ENCODE data around the gene FAM107B.

Gene FAM107B

GRCh38 chr10:14667280-14667679 lies 107.4 kb downstream of the FAM107B start:
- no peak for DNase-seq (ENCODE audit: low spot score)
- Histone ChIP-seq H3K4me3 (no peak overlapping the region), H3K27ac (no peak overlapping the region)
- TF ChIP-seq CTCF (IDR thresholded peaks at IDR 0.05), result no peak

GRCh38 chr10:14665865-14666857 lies 108.5 kb downstream of the FAM107B start:
- TF ChIP-seq CTCF (IDR thresholded peaks at IDR 0.05), result no peak
- no peak overlapping the region for H3K27ac ChIP-seq

GRCh38 chr10:14665304-14665703 lies 109.4 kb downstream of the FAM107B start:
- DNase-seq (ENCODE audit: low spot score), result no peak
- Histone ChIP-seq H3K27ac (no peak overlapping the region), H3K4me3 (no peak overlapping the region)
- TF ChIP-seq CTCF (IDR thresholded peaks at IDR 0.05), result no peak

More at GRCh38 chr10:14665865-14666857, 108.5 kb downstream of the FAM107B start:
- no peak overlapping the region for H3K4me3 ChIP-seq
- no peak for DNase-seq (ENCODE audit: low spot score)

- H3K27ac ChIP-seq, result no peak overlapping the region
- no peak for DNase-seq (ENCODE audit: low spot score)
- no peak overlapping the region for H3K4me3 ChIP-seq
- no peak for TF ChIP-seq CTCF (IDR thresholded peaks at IDR 0.05)
Observed at GRCh38 chr10:14664345-14664744, 110.4 kb downstream of the FAM107B start.

- H3K4me3 ChIP-seq, result no peak overlapping the region
- DNase-seq (ENCODE audit: low spot score), result no peak
- TF ChIP-seq CTCF (IDR thresholded peaks at IDR 0.05), result no peak
Observed at GRCh38 chr10:14661818-14662217, 112.9 kb downstream of the FAM107B start.

GRCh38 chr10:14660831-14661230 lies 113.9 kb downstream of the FAM107B start:
- DNase-seq (ENCODE audit: low spot score), result no peak
- H3K27ac ChIP-seq, result no peak overlapping the region
- no peak overlapping the region for H3K4me3 ChIP-seq
- TF ChIP-seq CTCF (IDR thresholded peaks at IDR 0.05), result no peak

More at GRCh38 chr10:14661818-14662217, 112.9 kb downstream of the FAM107B start:
- no peak overlapping the region for H3K27ac ChIP-seq

All from coronary artery (tissue), 2 donors.